GM12872 (cell line): ENCODE measurements around the gene OR2AT4.

ENCODE experiments used
- CTCF ChIP-seq: IDR thresholded peaks from 3 replicates; pipeline ENCODE4 v1.5.1; 2011; ENCODE audit warnings: low read depth, mild to moderate bottlenecking, low read length, moderate library complexity; ENCODE audit not compliant: insufficient read depth

OR2AT4 gene

GRCh38 chr11:75100314-75100713 is 3.6 kb upstream of the OR2AT4 start:
- TF ChIP-seq CTCF: no peak

GRCh38 chr11:75099635-75100034 is 3.0 kb upstream of the OR2AT4 start:
- TF ChIP-seq CTCF: no peak

GRCh38 chr11:75097173-75097557 is 489 bp upstream of the OR2AT4 start:
- TF ChIP-seq CTCF: no peak

- no peak for TF ChIP-seq CTCF
Measured at GRCh38 chr11:75090671-75091177, 6.0 kb downstream of the OR2AT4 start.

- no peak for TF ChIP-seq CTCF
Measured at GRCh38 chr11:75087319-75088305, 9.1 kb downstream of the OR2AT4 start.

GRCh38 chr11:75084883-75085282 is 11.8 kb downstream of the OR2AT4 start:
- no peak for TF ChIP-seq CTCF

- no peak for TF ChIP-seq CTCF
Measured at GRCh38 chr11:75083217-75083605, 13.5 kb downstream of the OR2AT4 start.
